Measurements from ENCODE around the gene CERKL.
A peak's percentile ranks its signal among the peaks of the same experiment; 100 is the strongest.

CERKL gene

DNA sequence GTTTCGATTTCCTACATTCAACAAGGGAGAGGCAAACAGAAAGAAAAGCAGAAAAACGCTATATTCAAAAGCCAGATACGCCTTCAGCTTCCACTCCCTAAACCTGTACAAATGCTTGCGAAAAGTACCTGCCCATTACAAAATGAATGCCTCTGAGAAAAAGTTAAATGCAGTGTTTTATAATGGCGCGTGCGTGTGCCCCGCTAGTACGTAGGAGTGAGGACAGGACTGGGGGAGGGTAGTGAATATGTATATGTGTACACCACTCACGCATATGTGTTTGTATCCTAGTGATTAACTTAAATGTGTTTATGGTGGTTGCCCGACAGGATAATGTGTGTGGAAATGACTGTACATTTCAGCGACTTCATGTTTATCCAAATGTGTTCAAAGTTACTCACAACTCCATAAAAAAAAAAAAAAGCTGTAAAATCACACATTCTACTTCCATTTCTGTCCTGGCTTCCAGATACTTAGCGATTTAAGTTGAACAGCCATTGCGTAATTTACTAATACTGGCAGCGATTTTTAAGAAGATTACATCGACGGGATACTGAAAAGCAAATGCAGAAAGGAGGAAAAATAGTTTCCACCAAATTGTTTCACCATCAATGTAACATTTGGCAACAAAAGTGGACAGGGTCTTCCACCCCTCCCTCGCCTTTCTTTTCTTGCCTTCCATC lies 22.1 kb upstream of the CERKL start:
- DNase-seq (ENCODE audit: insufficient read length, low spot score): no peak
- FAIRE-seq: no peak
- TF ChIP-seq POU2F2 (IDR thresholded peaks at IDR 0.05; ENCODE audit: low read depth, low read length) (no peak), POLR2A (IDR thresholded peaks at IDR 0.05; ENCODE audit: low read depth, low read length) (no peak), SPI1 (IDR thresholded peaks at IDR 0.05; ENCODE audit: low read depth, low read length) (no peak), TAF1 (IDR thresholded peaks at IDR 0.05; ENCODE audit: low read depth, low read length) (no peak), PAX5 (IDR thresholded peaks at IDR 0.05; ENCODE audit: insufficient read depth, low read length, severe bottlenecking) (no peak), POLR2AphosphoS5 (IDR thresholded peaks at IDR 0.05; ENCODE audit: low read depth, low read length) (no peak)

GRCh38 chr2:181677912-181678586 lies 21.1 kb upstream of the CERKL start:
- FAIRE-seq (no peak), DNase-seq (ENCODE audit: insufficient read length, low spot score) (no peak)

DNA sequence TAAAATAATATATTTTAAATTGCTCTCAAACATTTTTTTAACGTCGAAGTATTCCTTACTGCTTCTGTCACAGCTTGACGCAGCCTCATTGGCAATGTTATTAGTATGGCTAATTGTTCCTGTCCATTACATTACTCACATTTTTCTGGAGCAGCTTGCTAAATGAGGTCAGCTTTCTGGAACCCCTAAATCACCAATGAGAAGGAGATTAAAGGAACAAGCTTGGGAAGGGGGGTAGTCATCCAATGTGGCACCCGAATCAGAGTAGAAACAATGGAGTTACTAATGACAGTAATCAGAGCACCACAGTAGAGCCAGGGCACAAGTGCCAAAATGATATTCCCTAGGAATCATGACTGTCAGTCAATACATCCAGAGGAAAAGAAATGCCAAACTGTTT lies 18.3 kb upstream of the CERKL start:
- no peak for TF ChIP-seq POLR2A (IDR thresholded peaks at IDR 0.05; ENCODE audit: low read depth, low read length)
- TF ChIP-seq SPI1 (IDR thresholded peaks at IDR 0.05; ENCODE audit: low read depth, low read length): no peak
- no peak for TF ChIP-seq POLR2AphosphoS5 (IDR thresholded peaks at IDR 0.05; ENCODE audit: low read depth, low read length)
- TF ChIP-seq PAX5 (IDR thresholded peaks at IDR 0.05; ENCODE audit: insufficient read depth, low read length, severe bottlenecking): no peak
- no peak for TF ChIP-seq POU2F2 (IDR thresholded peaks at IDR 0.05; ENCODE audit: low read depth, low read length)
- no peak for TF ChIP-seq TAF1 (IDR thresholded peaks at IDR 0.05; ENCODE audit: low read depth, low read length)
- no peak for FAIRE-seq
- no peak for DNase-seq (ENCODE audit: insufficient read length, low spot score)

More at GRCh38 chr2:181677912-181678586, 21.1 kb upstream of the CERKL start:
- TF ChIP-seq POLR2A (IDR thresholded peaks at IDR 0.05; ENCODE audit: low read depth, low read length): no peak
- TF ChIP-seq SPI1 (IDR thresholded peaks at IDR 0.05; ENCODE audit: low read depth, low read length): no peak
- TF ChIP-seq PAX5 (IDR thresholded peaks at IDR 0.05; ENCODE audit: insufficient read depth, low read length, severe bottlenecking): no peak
- no peak for TF ChIP-seq POLR2AphosphoS5 (IDR thresholded peaks at IDR 0.05; ENCODE audit: low read depth, low read length)
- no peak for TF ChIP-seq POU2F2 (IDR thresholded peaks at IDR 0.05; ENCODE audit: low read depth, low read length)
- no peak for TF ChIP-seq TAF1 (IDR thresholded peaks at IDR 0.05; ENCODE audit: low read depth, low read length)

DNA sequence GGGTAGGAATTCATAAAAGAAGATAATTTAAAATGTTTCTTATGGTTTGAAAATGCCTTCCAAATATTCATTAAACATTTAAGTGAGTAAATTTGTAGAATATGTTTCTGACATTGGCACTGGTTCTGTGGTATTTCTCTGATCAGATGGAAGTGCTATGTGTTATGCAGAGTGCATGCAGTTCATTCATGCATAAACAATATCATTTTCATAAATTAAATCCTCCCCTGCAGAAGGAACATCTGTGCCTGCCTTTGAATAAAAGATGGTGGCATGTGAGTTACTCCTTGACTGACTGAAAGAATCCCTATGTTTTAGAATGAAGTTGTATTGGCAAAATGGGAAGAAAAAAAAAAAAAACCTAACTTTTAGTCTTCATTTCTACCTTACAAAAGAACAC lies 17.6 kb upstream of the CERKL start:
- no peak for DNase-seq (ENCODE audit: insufficient read length, low spot score)
- FAIRE-seq: no peak
- TF ChIP-seq POU2F2 (IDR thresholded peaks at IDR 0.05; ENCODE audit: low read depth, low read length): no peak

GRCh38 chr2:181673173-181673572 lies 16.3 kb upstream of the CERKL start:
- DNase-seq (ENCODE audit: insufficient read length, low spot score): no peak
- no peak for FAIRE-seq
- no peak for TF ChIP-seq POU2F2 (IDR thresholded peaks at IDR 0.05; ENCODE audit: low read depth, low read length)
- no peak for TF ChIP-seq SPI1 (IDR thresholded peaks at IDR 0.05; ENCODE audit: low read depth, low read length)
- TF ChIP-seq POLR2AphosphoS5 (IDR thresholded peaks at IDR 0.05; ENCODE audit: low read depth, low read length): no peak
- no peak for TF ChIP-seq PAX5 (IDR thresholded peaks at IDR 0.05; ENCODE audit: insufficient read depth, low read length, severe bottlenecking)
- no peak for TF ChIP-seq POLR2A (IDR thresholded peaks at IDR 0.05; ENCODE audit: low read depth, low read length)
- no peak for TF ChIP-seq TAF1 (IDR thresholded peaks at IDR 0.05; ENCODE audit: low read depth, low read length)

DNA sequence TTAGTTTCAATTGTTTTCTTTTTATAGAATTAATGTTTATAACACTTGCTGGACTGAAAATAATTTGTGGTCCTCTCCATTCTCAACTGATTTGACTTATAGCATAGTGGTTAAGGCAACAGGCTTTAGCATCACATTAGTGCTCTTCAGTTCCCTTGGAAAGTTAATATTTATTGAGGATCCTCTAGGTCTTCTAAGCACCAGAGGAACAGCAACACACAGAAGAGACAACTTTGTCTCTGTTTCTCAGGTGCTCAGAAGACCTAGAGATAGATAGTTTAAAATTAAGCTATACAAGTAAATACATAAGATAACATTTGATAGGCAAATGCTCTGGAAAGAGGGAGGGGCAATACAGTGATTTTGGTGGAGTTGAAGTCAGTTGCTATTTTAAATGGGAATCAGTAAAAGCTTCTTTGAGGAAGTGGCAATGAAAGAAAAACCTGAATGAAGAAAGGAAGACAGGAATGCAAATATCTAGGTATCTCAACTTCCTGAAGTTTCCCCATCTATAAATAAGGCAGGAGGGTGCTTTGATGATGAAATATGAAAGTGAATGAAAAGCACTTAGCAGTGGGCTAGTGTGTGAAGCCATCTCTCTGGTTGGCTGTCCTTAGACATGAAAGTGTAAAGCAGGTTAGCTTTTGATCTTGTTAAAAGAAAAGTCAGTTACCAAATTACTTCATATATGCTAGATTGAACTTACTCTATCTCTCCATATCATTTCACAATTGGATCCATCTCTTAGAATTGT lies 15.5 kb upstream of the CERKL start:
- TF ChIP-seq POU2F2 (IDR thresholded peaks at IDR 0.05; ENCODE audit: low read depth, low read length): no peak
- TF ChIP-seq SPI1 (IDR thresholded peaks at IDR 0.05; ENCODE audit: low read depth, low read length): peak; percentile 45; the same call in 1 of the 2 replicates
- TF ChIP-seq POLR2A (IDR thresholded peaks at IDR 0.05; ENCODE audit: low read depth, low read length): no peak
- TF ChIP-seq POLR2AphosphoS5 (IDR thresholded peaks at IDR 0.05; ENCODE audit: low read depth, low read length): no peak
- TF ChIP-seq TAF1 (IDR thresholded peaks at IDR 0.05; ENCODE audit: low read depth, low read length): no peak
- no peak for TF ChIP-seq PAX5 (IDR thresholded peaks at IDR 0.05; ENCODE audit: insufficient read depth, low read length, severe bottlenecking)
- FAIRE-seq (peak; percentile 47), DNase-seq (ENCODE audit: insufficient read length, low spot score) (no peak)

DNA sequence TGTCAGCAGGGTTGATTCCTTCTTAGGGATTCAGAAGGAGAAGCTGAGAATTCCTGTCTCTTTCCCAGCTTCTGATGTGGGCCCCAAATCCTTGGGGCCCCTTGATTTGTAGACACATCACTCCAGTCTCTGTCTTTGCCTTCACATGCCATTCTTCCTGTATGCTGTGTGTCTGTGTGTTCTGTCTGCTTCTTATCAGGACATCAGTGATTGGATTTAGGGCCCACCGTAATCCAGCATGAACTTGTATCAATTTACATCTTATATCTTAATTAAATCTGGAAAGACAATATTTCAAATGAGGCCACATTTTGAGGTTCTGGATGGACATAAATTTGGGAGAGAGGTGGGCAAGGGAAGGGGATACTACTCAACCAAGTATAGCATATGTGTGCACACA lies 13.7 kb upstream of the CERKL start:
- no peak for DNase-seq (ENCODE audit: insufficient read length, low spot score)
- TF ChIP-seq POLR2A (IDR thresholded peaks at IDR 0.05; ENCODE audit: low read depth, low read length) (no peak), PAX5 (IDR thresholded peaks at IDR 0.05; ENCODE audit: insufficient read depth, low read length, severe bottlenecking) (no peak), POLR2AphosphoS5 (IDR thresholded peaks at IDR 0.05; ENCODE audit: low read depth, low read length) (no peak), TAF1 (IDR thresholded peaks at IDR 0.05; ENCODE audit: low read depth, low read length) (no peak), SPI1 (IDR thresholded peaks at IDR 0.05; ENCODE audit: low read depth, low read length) (no peak), POU2F2 (IDR thresholded peaks at IDR 0.05; ENCODE audit: low read depth, low read length) (no peak)
- no peak for FAIRE-seq

- no peak for DNase-seq (ENCODE audit: insufficient read length, low spot score)
- FAIRE-seq: no peak
- TF ChIP-seq PAX5 (IDR thresholded peaks at IDR 0.05; ENCODE audit: insufficient read depth, low read length, severe bottlenecking) (no peak), TAF1 (IDR thresholded peaks at IDR 0.05; ENCODE audit: low read depth, low read length) (no peak), SPI1 (IDR thresholded peaks at IDR 0.05; ENCODE audit: low read depth, low read length) (no peak), POLR2AphosphoS5 (IDR thresholded peaks at IDR 0.05; ENCODE audit: low read depth, low read length) (no peak), POLR2A (IDR thresholded peaks at IDR 0.05; ENCODE audit: low read depth, low read length) (no peak), POU2F2 (IDR thresholded peaks at IDR 0.05; ENCODE audit: low read depth, low read length) (no peak)
These were observed 10.3 kb upstream of the CERKL start for GRCh38 chr2:181667234-181667633.

GRCh38 chr2:181662287-181662686 lies 5.4 kb upstream of the CERKL start:
- TF ChIP-seq POU2F2 (IDR thresholded peaks at IDR 0.05; ENCODE audit: low read depth, low read length): no peak
- TF ChIP-seq SPI1 (IDR thresholded peaks at IDR 0.05; ENCODE audit: low read depth, low read length): no peak
- no peak for TF ChIP-seq POLR2AphosphoS5 (IDR thresholded peaks at IDR 0.05; ENCODE audit: low read depth, low read length)
- TF ChIP-seq TAF1 (IDR thresholded peaks at IDR 0.05; ENCODE audit: low read depth, low read length): no peak
- no peak for TF ChIP-seq PAX5 (IDR thresholded peaks at IDR 0.05; ENCODE audit: insufficient read depth, low read length, severe bottlenecking)
- TF ChIP-seq POLR2A (IDR thresholded peaks at IDR 0.05; ENCODE audit: low read depth, low read length): no peak
- FAIRE-seq (no peak), DNase-seq (ENCODE audit: insufficient read length, low spot score) (no peak)

Data from GM12891 (cell line).